ENCODE data around the gene CCDC167.
A peak's percentile ranks its signal among the peaks of the same experiment; 100 is the strongest.

Gene CCDC167

GRCh38 chr6:37530297-37530696 is 30.6 kb upstream of the CCDC167 start:
- no peak for DNase-seq (ENCODE audit: low spot score)

GRCh38 chr6:37528541-37528940 is 28.8 kb upstream of the CCDC167 start:
- DNase-seq (ENCODE audit: low spot score), result no peak

GRCh38 chr6:37525460-37526357 is 26.0 kb upstream of the CCDC167 start:
- no peak for DNase-seq (ENCODE audit: low spot score)

GRCh38 chr6:37524970-37525318 is 25.3 kb upstream of the CCDC167 start:
- no peak for DNase-seq (ENCODE audit: low spot score)

GRCh38 chr6:37524025-37524969 is 24.6 kb upstream of the CCDC167 start:
- DNase-seq (ENCODE audit: low spot score), result no peak

- no peak for DNase-seq (ENCODE audit: low spot score)
These were observed 23.7 kb upstream of the CCDC167 start for GRCh38 chr6:37523412-37523811.

- DNase-seq (ENCODE audit: low spot score), result no peak
These were observed 23.1 kb upstream of the CCDC167 start for GRCh38 chr6:37522836-37523235.

GRCh38 chr6:37521674-37522073 is 22.0 kb upstream of the CCDC167 start:
- no peak for DNase-seq (ENCODE audit: low spot score)

- DNase-seq (ENCODE audit: low spot score), result peak; percentile 25
These were observed 21.2 kb upstream of the CCDC167 start for GRCh38 chr6:37520926-37521325.

- DNase-seq (ENCODE audit: low spot score), result no peak
These were observed 19.8 kb upstream of the CCDC167 start for GRCh38 chr6:37519461-37519860.

- DNase-seq (ENCODE audit: low spot score), result no peak
These were observed 18.4 kb upstream of the CCDC167 start for GRCh38 chr6:37518116-37518515.

GRCh38 chr6:37517411-37517812 is 17.7 kb upstream of the CCDC167 start:
- no peak for DNase-seq (ENCODE audit: low spot score)

GRCh38 chr6:37516920-37517405 is 17.3 kb upstream of the CCDC167 start:
- DNase-seq (ENCODE audit: low spot score), result no peak

GRCh38 chr6:37516076-37516919 is 16.6 kb upstream of the CCDC167 start:
- peak; percentile 53 for DNase-seq (ENCODE audit: low spot score)

- no peak for DNase-seq (ENCODE audit: low spot score)
These were observed 16.0 kb upstream of the CCDC167 start for GRCh38 chr6:37515712-37516075.

GRCh38 chr6:37514837-37515236 is 15.1 kb upstream of the CCDC167 start:
- no peak for DNase-seq (ENCODE audit: low spot score)

GRCh38 chr6:37514321-37514771 is 14.7 kb upstream of the CCDC167 start:
- no peak for DNase-seq (ENCODE audit: low spot score)

- DNase-seq (ENCODE audit: low spot score), result no peak
These were observed 13.9 kb upstream of the CCDC167 start for GRCh38 chr6:37513576-37513975.

GRCh38 chr6:37513155-37513554 is 13.5 kb upstream of the CCDC167 start:
- no peak for DNase-seq (ENCODE audit: low spot score)

- peak; percentile 29 for DNase-seq (ENCODE audit: low spot score)
These were observed 12.8 kb upstream of the CCDC167 start for GRCh38 chr6:37512400-37513011.

GRCh38 chr6:37511910-37512399 is 12.3 kb upstream of the CCDC167 start:
- DNase-seq (ENCODE audit: low spot score), result no peak
